OCI-LY3 (cell line): Measurements from ENCODE around the gene PIK3C2G.

Source experiments
- CTCF ChIP-seq: fragments of 200-600, 300-600 bp; sonication (generic); IDR thresholded peaks from 2 replicates; pipeline ENCODE4 v1.5.1; 2014; ENCODE audit warnings: antibody characterized with exemption, low read length, low read depth
- EZH2phosphoT487 ChIP-seq: fragments of 200-600 bp; shearing (Covaris generic); IDR thresholded peaks from 2 replicates; pipeline ENCODE4 v1.6.1; 2018; ENCODE audit warnings: antibody characterized with exemption, mixed run types, low read depth

- no peak for TF ChIP-seq EZH2phosphoT487
- TF ChIP-seq CTCF = no peak
Measured at GRCh38 chr12:18446061-18446644, 184.8 kb downstream of the PIK3C2G start.
